ENCODE results near the gene ZIC5.

DNA sequence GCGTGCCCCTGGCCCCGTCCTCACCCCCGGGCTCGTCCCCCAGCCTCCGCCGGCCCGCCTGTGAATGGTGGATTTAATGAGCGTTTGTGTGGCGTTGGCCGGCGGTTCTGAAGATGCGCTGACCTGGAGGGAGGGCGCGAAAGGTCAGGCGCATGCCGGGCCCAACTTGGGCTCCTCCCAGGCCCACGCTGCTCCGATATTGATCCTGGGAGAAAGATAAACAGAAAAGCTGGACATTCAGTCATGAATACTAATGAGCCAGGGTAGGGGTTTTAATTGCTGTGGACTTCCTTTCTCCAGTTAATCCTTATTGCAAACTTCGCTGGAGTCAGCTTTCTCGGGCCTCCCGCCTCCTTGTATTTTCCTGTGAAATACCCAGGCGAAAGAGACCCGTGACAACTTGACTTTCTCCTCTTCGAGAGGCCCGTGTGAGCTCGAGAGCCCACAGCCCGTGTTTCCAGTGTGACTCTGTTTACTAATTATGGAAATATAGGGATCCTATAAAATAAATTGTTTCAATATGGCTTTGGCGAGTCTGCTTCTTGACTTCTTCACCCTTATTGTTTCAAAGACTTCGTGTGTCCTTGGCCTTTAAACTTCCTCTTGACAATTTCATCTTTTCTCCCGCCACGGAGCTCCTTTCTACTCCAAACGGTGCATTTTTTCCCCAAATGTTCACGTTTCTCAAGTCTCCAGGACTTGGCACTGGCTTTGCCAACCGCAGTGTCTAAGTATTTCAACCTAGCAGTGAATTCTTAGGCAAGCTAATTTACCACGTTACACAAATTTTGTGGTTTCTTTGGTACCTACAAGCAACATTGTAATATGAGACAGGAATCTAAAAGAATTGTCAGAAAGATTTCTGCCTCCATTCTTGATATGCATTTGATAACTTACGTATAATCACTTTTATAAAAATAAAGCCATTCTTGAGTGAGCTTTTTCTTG is 20.5 kb upstream of the ZIC5 start:
- TF ChIP-seq, protein P1, sequence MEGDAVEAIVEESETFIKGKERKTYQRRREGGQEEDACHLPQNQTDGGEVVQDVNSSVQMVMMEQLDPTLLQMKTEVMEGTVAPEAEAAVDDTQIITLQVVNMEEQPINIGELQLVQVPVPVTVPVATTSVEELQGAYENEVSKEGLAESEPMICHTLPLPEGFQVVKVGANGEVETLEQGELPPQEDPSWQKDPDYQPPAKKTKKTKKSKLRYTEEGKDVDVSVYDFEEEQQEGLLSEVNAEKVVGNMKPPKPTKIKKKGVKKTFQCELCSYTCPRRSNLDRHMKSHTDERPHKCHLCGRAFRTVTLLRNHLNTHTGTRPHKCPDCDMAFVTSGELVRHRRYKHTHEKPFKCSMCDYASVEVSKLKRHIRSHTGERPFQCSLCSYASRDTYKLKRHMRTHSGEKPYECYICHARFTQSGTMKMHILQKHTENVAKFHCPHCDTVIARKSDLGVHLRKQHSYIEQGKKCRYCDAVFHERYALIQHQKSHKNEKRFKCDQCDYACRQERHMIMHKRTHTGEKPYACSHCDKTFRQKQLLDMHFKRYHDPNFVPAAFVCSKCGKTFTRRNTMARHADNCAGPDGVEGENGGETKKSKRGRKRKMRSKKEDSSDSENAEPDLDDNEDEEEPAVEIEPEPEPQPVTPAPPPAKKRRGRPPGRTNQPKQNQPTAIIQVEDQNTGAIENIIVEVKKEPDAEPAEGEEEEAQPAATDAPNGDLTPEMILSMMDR (IDR thresholded peaks at IDR 0.05) = no peak
- no peak for TF ChIP-seq POLR2A (IDR thresholded peaks at IDR 0.05)

Data from uterus (tissue), 2 donors.